Endothelial cell of umbilical vein (primary cell): ENCODE data around the gene TAF11L13. TPM values are rescaled to one million over a fixed set of nuclear protein-coding genes. Genes with fewer than 3 reads are reported as not detected.

Experiments used
- BruUV-seq: library from RNA; stranded (reverse); fragments of 400-500 nt; replicated peaks from 2 replicates; lab custom pipeline; 2021; lab: Mats Ljungman, UMichigan
- CTCF ChIA-PET: fragments of 300-600, 350-600 bp; sonication (Branson Sonifier 250); formaldehyde crosslinking; loops from one replicate; lab custom pipeline; 2021; ENCODE audit warnings: antibody characterized with exemption, inconsistent platforms; lab: Charles Lee
- POLR2A ChIA-PET: fragments of 300-600, 350-600 bp; sonication (Branson Sonifier 250); formaldehyde crosslinking; loops from one replicate; lab custom pipeline; 2021; ENCODE audit warnings: antibody characterized with exemption, inconsistent platforms; lab: Charles Lee
- DNase-seq: peaks from one replicate; pipeline ENCODE4 v3.0.0-alpha.2; 2011; ENCODE audit warnings: low read depth, low spot score
- FAIRE-seq: peaks from 2 replicates; lab custom pipeline; 2011; peaks lifted over from hg19 to GRCh38; lab: Jason Lieb, UNC
- H2AFZ ChIP-seq: 2 replicates; pipeline ENCODE4 v1.6.0; 2012; ENCODE audit warnings: low read depth, low read length, control low read depth, inconsistent platforms
- H3K27ac ChIP-seq: 2 replicates; pipeline ENCODE4 v1.5.1; 2011; ENCODE audit warnings: low read depth, mild to moderate bottlenecking, control low read depth, low read length, moderate library complexity; ENCODE audit not compliant: insufficient read depth
- H3K27me3 ChIP-seq, 2 experiments: 2 replicates each; pipeline versions ENCODE4 v1.6.0 to v1.6.1; 2011; ENCODE audit warnings: low read length in 2 of 2, mixed read lengths in 1 of 2; ENCODE audit not compliant: control insufficient read depth in 2 of 2, insufficient read depth in 2 of 2
- H3K36me3 ChIP-seq, 2 experiments: 2 replicates in 1 of 2; 3 replicates in 1 of 2; pipeline ENCODE4 v1.5.1; 2011; ENCODE audit warnings: low read length in 2 of 2, mild to moderate bottlenecking in 1 of 2, moderate library complexity in 1 of 2; ENCODE audit not compliant: control insufficient read depth in 2 of 2, insufficient read depth in 2 of 2; ENCODE audit errors: extremely low read depth in 1 of 2
- H3K4me1 ChIP-seq: 3 replicates; pipeline ENCODE4 v1.5.1; 2011; ENCODE audit warnings: mild to moderate bottlenecking, low read length; ENCODE audit not compliant: control insufficient read depth, insufficient read depth; ENCODE audit errors: extremely low read depth
- H3K4me2 ChIP-seq: 2 replicates; pipeline ENCODE4 v1.6.1; 2011; ENCODE audit warnings: low read length, control low read depth, mixed read lengths; ENCODE audit not compliant: insufficient read depth
- H3K4me3 ChIP-seq, 3 experiments: fragments of 200-600 bp in 1 of 3; sonication (generic), shearing (Covaris generic) in 1 of 3; replicated peaks in 1 of 3; 2 replicates each; pipeline ENCODE4 v1.5.1; 2011 to 2016; ENCODE audit warnings: control low read depth in 3 of 3, low read length in 3 of 3, mild to moderate bottlenecking in 2 of 3, inconsistent platforms in 1 of 3, low read depth in 1 of 3, moderate library complexity in 1 of 3; ENCODE audit not compliant: insufficient read depth in 1 of 3
- H3K79me2 ChIP-seq: 2 replicates; pipeline ENCODE4 v1.6.0; 2012; ENCODE audit warnings: low read length, inconsistent platforms; ENCODE audit not compliant: control insufficient read depth, insufficient read depth
- H3K9ac ChIP-seq: replicated peaks from 2 replicates; pipeline ENCODE3; 2011; ENCODE audit warnings: low read length, control low read depth; ENCODE audit not compliant: insufficient read depth; ENCODE audit errors: extremely low read depth
- H3K9me1 ChIP-seq: replicated peaks from 3 replicates; pipeline ENCODE4 v1.6.0; 2011; ENCODE audit warnings: mild to moderate bottlenecking, low read length; ENCODE audit not compliant: control insufficient read depth, insufficient read depth; ENCODE audit errors: extremely low read depth
- H3K9me3 ChIP-seq: replicated peaks from 2 replicates; pipeline ENCODE4 v1.5.1; 2012; ENCODE audit warnings: low read length, inconsistent platforms; ENCODE audit not compliant: control insufficient read depth, insufficient read depth
- H4K20me1 ChIP-seq: replicated peaks from 2 replicates; pipeline ENCODE3; 2011; ENCODE audit warnings: mild to moderate bottlenecking, low read length; ENCODE audit not compliant: control insufficient read depth, insufficient read depth; ENCODE audit errors: extremely low read depth
- EZH2 ChIP-seq: IDR thresholded peaks from 2 replicates; pipeline ENCODE4 v1.6.1; 2012; ENCODE audit warnings: borderline replicate concordance, low read depth, mild to moderate bottlenecking, moderate library complexity, low read length, inconsistent platforms; ENCODE audit not compliant: severe bottlenecking
- FOS ChIP-seq: IDR thresholded peaks from 2 replicates; pipeline ENCODE4 v1.6.1; 2011; ENCODE audit warnings: mild to moderate bottlenecking, low read length, moderate library complexity, borderline replicate concordance; ENCODE audit not compliant: insufficient read depth
- GATA2 ChIP-seq: IDR thresholded peaks from 2 replicates; pipeline ENCODE4 v1.7.0; 2011; ENCODE audit warnings: low read depth, mild to moderate bottlenecking, moderate library complexity, mixed read lengths, low read length; ENCODE audit not compliant: insufficient read length, insufficient read depth
- JUN ChIP-seq: IDR thresholded peaks from 2 replicates; pipeline ENCODE4 v1.6.1; 2011; ENCODE audit warnings: borderline replicate concordance, low read depth; ENCODE audit not compliant: insufficient read length, insufficient read depth
- MYC ChIP-seq: IDR thresholded peaks from one replicate; pipeline ENCODE4 v1.6.1; 2011; ENCODE audit warnings: mild to moderate bottlenecking, low read depth, low read length
- POLR2A ChIP-seq: IDR thresholded peaks from 2 replicates; pipeline ENCODE4 v1.6.1; 2012; ENCODE audit warnings: low read depth, mild to moderate bottlenecking, control low read depth, low read length
- POLR2AphosphoS5 ChIP-seq: IDR thresholded peaks from 2 replicates; pipeline ENCODE4 v1.6.1; 2012; ENCODE audit warnings: low read depth, mild to moderate bottlenecking, control low read depth, low read length, moderate library complexity; ENCODE audit not compliant: insufficient read depth
- dilution Hi-C: fragments of 300-500 bp; cut with MboI; formaldehyde crosslinking; loops from one replicate; pipeline ENCODE4 v1.15.0; 2019; ENCODE audit warnings: low sequenced_read_pairs; ENCODE audit not compliant: extremely low pct_ligation_motif_present
- intact Hi-C: fragments of 100-400 bp; cut with micrococcal nuclease; formaldehyde crosslinking; loops from one replicate; pipeline ENCODE4 v1.10.0; 2022
- polyA plus RNA-seq, 4 experiments: library from polyadenylated mRNA; depleted of rRNA in 3 of 4; stranded (reverse) in 3 of 4; unstranded in 1 of 4; fragments of >200 nt; gene quantifications; 2 replicates each; pipeline versions ENCODE4 v1.2.1 to v1.2.3, GENCODE V29; 2011 to 2012; ENCODE audit warnings: missing spikeins in 1 of 4
- total RNA-seq: library from RNA; stranded (reverse); gene quantifications from 2 replicates; pipeline ENCODE4 v1.2.3, GENCODE V29; 2021
- TF ChIP-seq, protein P1 (sequence below), 2 donors: IDR thresholded peaks; 1 replicate in 1 of 2; 2 replicates in 1 of 2; pipeline ENCODE4 v1.5.1; 2011; ENCODE audit warnings: low read length in 2 of 2, mild to moderate bottlenecking in 2 of 2, moderate library complexity in 2 of 2, control low read depth in 1 of 2, inconsistent platforms in 1 of 2, low read depth in 1 of 2; ENCODE audit not compliant: insufficient read depth in 1 of 2; ENCODE audit errors: extremely low read depth in 1 of 2
- TF ChIP-seq, protein P2 (sequence below): IDR thresholded peaks from 2 replicates; pipeline ENCODE4 v1.6.1; 2011; ENCODE audit not compliant: insufficient read depth, insufficient read length

Gene TAF11L13
- total and polyA plus RNA-seq, 2 donors (not counting 3 experiments of a cell fraction or from before 2014, with no cell fraction given) = not detected

DNA sequence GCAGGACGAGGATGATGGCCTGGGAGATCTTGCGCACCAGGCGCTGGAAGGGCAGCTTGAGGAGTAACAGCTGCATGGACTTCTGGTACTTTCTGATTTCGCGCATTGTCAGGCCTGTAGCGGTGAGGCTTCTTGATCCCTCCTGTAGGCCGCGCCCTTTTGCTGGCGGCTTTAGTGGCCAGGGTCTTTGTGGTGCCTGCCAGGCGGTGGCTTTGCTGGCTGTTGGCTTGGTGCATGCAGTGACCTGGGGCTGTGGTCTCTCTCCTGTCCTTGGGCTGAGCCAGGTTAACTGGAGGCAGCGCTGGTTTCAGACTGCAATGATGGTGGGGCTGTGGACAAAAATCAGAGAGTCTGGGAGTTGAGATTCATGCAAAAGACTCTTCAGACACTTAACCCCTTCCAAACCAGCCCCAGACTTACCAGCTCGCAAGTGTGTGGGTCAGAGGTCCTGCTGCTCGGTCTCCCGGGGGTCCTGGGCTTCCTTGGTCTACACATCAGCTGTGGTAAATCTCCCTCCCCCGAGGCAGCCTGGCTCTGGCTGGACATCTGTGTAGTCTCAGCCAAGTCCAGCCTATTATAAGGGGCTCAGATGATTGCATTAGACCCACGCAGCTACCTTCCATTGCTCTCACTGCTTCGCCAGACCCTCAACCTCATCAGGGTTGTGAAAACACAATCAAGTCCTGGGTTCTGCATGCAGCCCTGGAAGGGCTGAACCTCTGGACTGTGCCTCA is 16.8 kb upstream of the TAF11L13 start:
- no TSS peak for BruUV-seq
- H3K9ac ChIP-seq = no peak overlapping the region
- no peaks in the 10 kb centered on the region for H4K20me1 ChIP-seq
- no peaks in the 10 kb centered on the region for H3K4me1 ChIP-seq
- H3K27ac ChIP-seq = no peak overlapping the region
- H3K4me3 ChIP-seq = no peak overlapping the region
- H3K9me3 ChIP-seq = no peaks in the 10 kb centered on the region
- H2AFZ ChIP-seq = no peak overlapping the region
- no peak for FAIRE-seq
- no peak overlapping the region for H3K4me2 ChIP-seq
- no peaks in the 10 kb centered on the region for H3K36me3 ChIP-seq
- dilution Hi-C loops = no loop called here
- H3K9me1 ChIP-seq = no peaks in the 10 kb centered on the region
- intact Hi-C loops = no loop called here
- no peak for DNase-seq
- H3K79me2 ChIP-seq = no peaks in the 10 kb centered on the region
- CTCF ChIA-PET = no interaction called here
- POLR2A ChIA-PET = no interaction called here
- TF ChIP-seq POLR2AphosphoS5 (no peak), POLR2A (no peak), MYC (no peak), JUN (no peak), EZH2 (no peak), FOS (no peak), GATA2 (no peak)
- TF ChIP-seq, protein P1, sequence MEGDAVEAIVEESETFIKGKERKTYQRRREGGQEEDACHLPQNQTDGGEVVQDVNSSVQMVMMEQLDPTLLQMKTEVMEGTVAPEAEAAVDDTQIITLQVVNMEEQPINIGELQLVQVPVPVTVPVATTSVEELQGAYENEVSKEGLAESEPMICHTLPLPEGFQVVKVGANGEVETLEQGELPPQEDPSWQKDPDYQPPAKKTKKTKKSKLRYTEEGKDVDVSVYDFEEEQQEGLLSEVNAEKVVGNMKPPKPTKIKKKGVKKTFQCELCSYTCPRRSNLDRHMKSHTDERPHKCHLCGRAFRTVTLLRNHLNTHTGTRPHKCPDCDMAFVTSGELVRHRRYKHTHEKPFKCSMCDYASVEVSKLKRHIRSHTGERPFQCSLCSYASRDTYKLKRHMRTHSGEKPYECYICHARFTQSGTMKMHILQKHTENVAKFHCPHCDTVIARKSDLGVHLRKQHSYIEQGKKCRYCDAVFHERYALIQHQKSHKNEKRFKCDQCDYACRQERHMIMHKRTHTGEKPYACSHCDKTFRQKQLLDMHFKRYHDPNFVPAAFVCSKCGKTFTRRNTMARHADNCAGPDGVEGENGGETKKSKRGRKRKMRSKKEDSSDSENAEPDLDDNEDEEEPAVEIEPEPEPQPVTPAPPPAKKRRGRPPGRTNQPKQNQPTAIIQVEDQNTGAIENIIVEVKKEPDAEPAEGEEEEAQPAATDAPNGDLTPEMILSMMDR (IDR thresholded peaks at IDR 0.05; ENCODE audit: extremely low read depth in 1 of 2, insufficient read depth in 1 of 2, low read depth in 1 of 2, low read length in 2 of 2) = no peak
- TF ChIP-seq, protein P2, sequence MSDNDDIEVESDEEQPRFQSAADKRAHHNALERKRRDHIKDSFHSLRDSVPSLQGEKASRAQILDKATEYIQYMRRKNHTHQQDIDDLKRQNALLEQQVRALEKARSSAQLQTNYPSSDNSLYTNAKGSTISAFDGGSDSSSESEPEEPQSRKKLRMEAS = no peak
- H3K27me3 ChIP-seq = no peaks in the 10 kb centered on the region
